HUES64 (cell line): ENCODE results near the gene POMT1.
"Not testable (repeated sequence)": the region's sequence is repeated elsewhere in the genome, so short reads cannot be mapped to it uniquely, and the experiment has no call there.

Source experiments
- H3K27ac ChIP-seq: 2 replicates; pipeline ENCODE4 v1.7.0; 2013; ENCODE audit warnings: low read depth, low read length, inconsistent platforms
- H3K27me3 ChIP-seq: 2 replicates; pipeline ENCODE4 v1.6.1; 2013; ENCODE audit warnings: mild to moderate bottlenecking, low read length; ENCODE audit not compliant: insufficient read depth
- H3K36me3 ChIP-seq: 2 replicates; pipeline ENCODE4 v1.6.1; 2013; ENCODE audit warnings: mild to moderate bottlenecking, low read length; ENCODE audit not compliant: insufficient read depth
- H3K4me1 ChIP-seq: 2 replicates; pipeline ENCODE4 v1.6.1; 2013; ENCODE audit warnings: mild to moderate bottlenecking, low read length, moderate library complexity; ENCODE audit not compliant: insufficient read depth
- H3K4me3 ChIP-seq: 2 replicates; pipeline ENCODE4 v1.5.1; 2013; ENCODE audit warnings: mild to moderate bottlenecking, low read length, moderate library complexity
- H3K9ac ChIP-seq: 2 replicates; pipeline ENCODE4 v1.6.1; 2013; ENCODE audit warnings: mild to moderate bottlenecking, low read depth, low read length
- H3K9me3 ChIP-seq: 2 replicates; pipeline ENCODE4 v1.6.1; 2013; ENCODE audit warnings: low read depth, low read length; ENCODE audit not compliant: insufficient read depth
- WGBS: fragments of 150-250, 120-280 bp; methylation state at CpG from one replicate; pipeline ENCODE4 v1.1.7; 2013; ENCODE audit warnings: missing lambda C conversion rate; 5-methylcytosine and 5-hydroxymethylcytosine counted together

The POMT1 gene

DNA sequence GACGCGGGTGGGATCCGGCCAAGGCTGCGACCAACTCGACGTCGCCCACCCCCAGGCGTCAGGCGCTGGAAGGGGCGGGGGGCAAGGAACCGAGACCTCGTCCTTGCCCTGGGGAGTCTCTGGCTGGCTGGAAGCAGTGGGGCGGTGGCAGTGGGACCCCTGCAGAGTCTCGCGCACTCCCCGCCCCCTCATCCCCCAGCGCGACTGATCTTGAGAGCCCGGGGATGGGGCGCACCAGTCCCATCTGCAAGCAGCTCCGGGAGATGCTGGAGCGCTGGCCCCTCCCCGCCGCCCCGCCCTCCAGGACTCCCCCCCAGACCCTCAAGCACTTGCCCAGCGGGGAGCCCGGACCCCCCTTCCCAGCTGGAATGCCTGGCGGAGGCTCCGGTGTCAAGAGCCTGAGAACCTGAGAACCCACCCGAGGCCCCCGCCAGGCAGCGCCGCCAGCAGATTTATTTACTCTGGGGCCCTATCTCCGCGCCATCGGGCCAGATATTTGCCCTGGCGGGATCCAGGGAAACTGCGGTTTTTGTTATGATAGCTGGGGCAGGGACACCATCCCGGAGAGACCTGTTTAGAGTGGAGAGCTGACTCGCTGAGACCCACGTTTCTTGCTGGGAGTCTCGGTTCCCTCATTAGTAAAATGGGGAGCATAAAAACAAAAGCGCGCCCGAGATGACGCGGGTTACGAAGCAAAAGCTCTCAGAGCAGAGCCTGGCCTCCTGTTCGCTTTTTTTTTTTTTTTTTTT is 43.8 kb downstream of the POMT1 start:
- Histone ChIP-seq H3K36me3 (no peaks in the 10 kb centered on the region), H3K9ac (0 out of 2 replicates have a peak overlapping the region, but pooled peaks have one; percentile 31), H3K4me1 (no peaks in the 10 kb centered on the region), H3K27ac (no peak overlapping the region), H3K9me3 (peaks cover 15% of the 10 kb centered on the region), H3K27me3 (peaks cover 35% of the 10 kb centered on the region), H3K4me3 (peak overlapping the region; percentile 48)
- 17% methylated on average over 48 of the region's 49 CpGs for WGBS

DNA sequence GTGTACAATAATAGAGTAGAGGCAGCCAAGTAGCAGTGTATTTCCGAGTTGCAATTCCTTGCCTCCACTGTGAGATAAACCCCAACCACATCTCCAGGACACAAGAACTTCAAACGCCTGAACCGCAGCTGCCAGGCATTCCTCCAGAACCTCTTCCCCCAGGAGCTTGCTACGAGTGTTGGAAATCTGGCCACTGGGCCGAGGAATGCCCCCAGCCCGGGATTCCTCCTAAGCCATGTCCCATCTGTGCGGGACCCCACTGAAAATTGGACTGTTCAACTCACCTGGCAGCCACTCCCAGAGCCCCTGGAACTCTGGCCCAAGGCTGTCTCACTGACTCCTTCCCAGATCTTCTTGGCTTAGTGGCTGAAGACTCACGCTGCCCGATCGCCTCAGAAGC is 46.5 kb downstream of the POMT1 start:
- H3K4me3 ChIP-seq, H3K27ac ChIP-seq, H3K9ac ChIP-seq, H3K4me1 ChIP-seq, H3K9me3 ChIP-seq, H3K36me3 ChIP-seq: not testable (repeated sequence)
- WGBS, result 92% methylated on average over 10 of the region's 10 CpGs
- peaks cover 48% of the 10 kb centered on the region for H3K27me3 ChIP-seq

DNA sequence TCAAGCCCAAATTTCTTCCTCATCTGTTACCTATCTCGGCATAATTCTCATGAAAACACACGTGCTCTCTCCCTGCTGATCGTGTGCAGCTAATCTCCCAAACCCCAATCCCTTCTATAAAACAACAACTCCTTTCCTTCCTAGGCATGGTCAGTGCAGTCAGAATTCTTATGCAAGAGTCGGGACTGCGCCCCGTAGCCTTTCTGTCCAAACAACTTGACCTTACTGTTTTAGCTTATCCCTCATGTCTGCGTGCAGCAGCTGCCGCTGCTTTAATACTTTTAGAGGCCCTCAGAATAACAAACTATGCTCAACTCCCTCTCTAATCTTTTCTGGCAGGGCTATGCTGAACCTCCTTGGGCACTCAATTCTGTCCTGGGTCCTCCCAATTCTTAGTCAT is 47.7 kb downstream of the POMT1 start:
- H3K4me1 ChIP-seq, H3K9me3 ChIP-seq, H3K4me3 ChIP-seq, H3K27ac ChIP-seq, H3K9ac ChIP-seq, H3K36me3 ChIP-seq: not testable (repeated sequence)
- peaks cover 49% of the 10 kb centered on the region for H3K27me3 ChIP-seq
- 95% methylated on average over 8 of the region's 8 CpGs for WGBS

DNA sequence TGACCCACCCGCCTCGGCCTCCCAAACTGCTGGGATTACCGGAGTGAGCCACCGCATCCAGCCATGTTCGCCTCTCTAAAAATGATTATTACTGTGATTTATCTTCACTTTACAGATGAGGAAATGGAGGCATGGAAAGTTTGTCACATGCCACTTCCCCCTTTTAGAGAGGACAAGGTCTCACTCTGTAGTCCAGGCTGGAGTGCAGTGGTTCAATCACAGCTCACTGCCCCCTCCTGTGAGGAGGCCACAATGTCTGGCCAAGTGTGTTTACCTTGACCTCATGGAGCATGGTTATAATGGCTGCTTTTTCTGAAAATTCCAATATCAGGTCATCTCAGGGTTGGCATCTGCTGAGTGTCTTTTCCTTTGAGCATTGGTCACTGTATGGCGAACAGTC is 49.3 kb downstream of the POMT1 start:
- H3K9me3 ChIP-seq, result no peaks in the 10 kb centered on the region
- H3K27me3 ChIP-seq, result peaks cover 42% of the 10 kb centered on the region
- H3K4me3 ChIP-seq, result no peak overlapping the region
- no peaks in the 10 kb centered on the region for H3K36me3 ChIP-seq
- H3K27ac ChIP-seq, result no peak overlapping the region
- WGBS, result 84% methylated on average over 6 of the region's 6 CpGs
- H3K4me1 ChIP-seq, result no peaks in the 10 kb centered on the region
- no peak overlapping the region for H3K9ac ChIP-seq

DNA sequence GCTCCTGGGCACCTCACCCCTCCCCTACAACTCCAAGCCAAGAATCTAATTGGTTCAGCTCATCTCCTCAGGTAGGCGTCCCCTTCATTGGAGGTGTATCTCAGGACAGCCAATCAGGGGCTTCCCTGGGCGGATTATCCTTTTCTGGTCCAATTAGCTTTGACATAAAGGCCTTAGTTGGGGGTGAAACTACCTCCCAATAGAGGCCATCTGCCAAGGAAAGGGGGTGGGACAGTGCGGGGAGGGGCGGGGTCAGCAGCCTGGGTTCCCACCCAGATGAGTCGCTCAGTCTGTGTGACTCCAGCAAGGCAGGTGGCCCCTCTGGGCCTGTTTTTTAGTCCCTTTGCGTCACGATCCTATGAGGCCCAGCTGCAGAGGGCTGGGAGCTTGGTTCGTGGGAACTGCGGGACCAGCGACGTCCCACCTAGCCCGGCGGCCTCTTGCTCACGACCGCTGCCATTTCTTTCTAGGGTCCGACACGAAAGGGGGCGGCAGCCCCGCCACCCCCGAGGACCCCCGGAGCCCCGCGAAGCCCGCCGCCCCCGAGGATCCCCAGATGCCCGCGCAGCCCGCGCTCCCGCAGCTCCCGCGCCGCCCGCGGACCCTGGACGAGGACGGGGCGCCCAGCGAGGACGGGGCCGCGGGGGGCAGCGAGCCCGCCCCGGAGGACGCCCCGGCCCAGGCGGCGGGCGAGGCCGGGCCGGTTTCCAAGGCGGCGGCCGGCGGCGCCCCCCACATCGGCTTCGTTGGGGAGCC is 51.5 kb downstream of the POMT1 start:
- H3K27me3 ChIP-seq, result peaks cover 35% of the 10 kb centered on the region
- H3K27ac ChIP-seq, result no peak overlapping the region
- WGBS, result 17% methylated on average over 60 of the region's 60 CpGs
- no peaks in the 10 kb centered on the region for H3K9me3 ChIP-seq
- peak overlapping the region; percentile 50 for H3K4me3 ChIP-seq
- no peak overlapping the region for H3K9ac ChIP-seq
- no peaks in the 10 kb centered on the region for H3K4me1 ChIP-seq
- no peaks in the 10 kb centered on the region for H3K36me3 ChIP-seq

DNA sequence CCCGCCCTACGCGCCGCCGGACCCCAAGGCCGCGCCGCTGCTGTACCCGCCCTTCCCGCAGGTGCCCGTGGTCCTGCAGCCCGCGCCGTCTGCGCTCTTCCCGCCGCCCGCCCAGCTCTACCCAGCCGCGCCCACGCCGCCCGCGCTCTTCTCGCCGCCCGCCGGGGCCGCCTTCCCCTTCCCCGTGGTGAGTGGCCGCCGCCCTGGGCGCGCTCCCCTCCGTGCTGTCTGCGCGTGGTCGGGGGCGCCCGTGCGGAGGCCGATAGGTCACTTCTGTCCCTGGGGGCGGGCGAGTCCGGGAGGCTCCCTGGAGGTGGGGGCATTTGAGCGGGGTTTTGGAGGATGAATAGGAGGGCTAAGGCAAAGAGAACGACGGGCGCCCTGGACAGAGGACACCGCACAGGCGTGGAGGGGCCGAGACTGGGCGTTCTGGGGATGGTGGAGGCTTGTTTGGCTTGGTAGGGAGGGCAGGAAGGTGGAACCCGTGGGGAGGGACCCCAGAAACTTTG is 52.2 kb downstream of the POMT1 start:
- 8% methylated on average over 54 of the region's 54 CpGs for WGBS
- no peaks in the 10 kb centered on the region for H3K9me3 ChIP-seq

DNA sequence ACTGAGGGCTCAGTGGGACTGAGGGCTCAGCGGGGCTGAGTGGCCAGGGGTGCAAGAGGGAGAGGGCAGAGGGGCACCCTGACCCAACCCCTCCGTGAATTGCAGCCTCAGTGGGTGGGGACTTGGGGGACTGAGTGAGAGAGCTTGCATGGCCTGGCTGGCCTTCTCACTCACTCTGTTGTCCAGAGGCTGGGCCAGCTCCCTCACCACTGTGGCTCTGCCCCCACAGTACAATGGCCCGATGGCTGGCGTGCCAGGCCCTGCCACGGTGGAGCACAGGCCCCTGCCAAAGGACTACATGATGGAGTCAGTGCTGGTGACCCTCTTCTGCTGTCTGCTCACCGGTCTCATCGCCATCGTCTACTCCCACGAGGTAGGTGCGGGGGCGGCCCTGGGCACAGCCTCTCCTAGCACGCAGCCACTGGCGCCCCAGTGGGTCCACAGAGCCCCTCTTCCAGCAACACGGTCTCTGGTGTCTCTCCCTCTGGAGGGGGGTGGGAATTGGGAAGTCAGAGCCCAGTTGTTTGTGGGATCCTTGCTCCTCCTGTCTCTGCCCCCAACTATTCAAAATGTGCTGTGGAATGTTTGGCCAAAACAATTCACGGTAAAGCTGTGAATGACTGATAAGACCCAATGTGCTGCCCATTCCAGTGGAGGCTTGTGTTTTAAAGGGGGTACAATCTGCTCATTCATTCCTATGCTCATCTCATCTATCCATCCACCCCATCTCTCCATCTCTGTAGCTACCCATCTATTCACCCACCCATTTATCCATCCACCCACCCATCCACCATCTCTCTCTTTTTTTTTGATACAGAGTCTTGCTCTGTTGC is 53.3 kb downstream of the POMT1 start:
- Histone ChIP-seq H3K9ac (no peak overlapping the region), H3K27ac (no peak overlapping the region), H3K9me3 (peaks cover 5% of the 10 kb centered on the region; the same call in 1 of the 2 replicates), H3K36me3 (no peaks in the 10 kb centered on the region), H3K4me3 (no peak overlapping the region), H3K27me3 (peaks cover 35% of the 10 kb centered on the region), H3K4me1 (no peaks in the 10 kb centered on the region)
- WGBS, result 95% methylated on average over 15 of the region's 15 CpGs

More for the DNA sequence above, 52.2 kb downstream of the POMT1 start:
- Histone ChIP-seq H3K4me3 (peak overlapping the region; percentile 50), H3K27ac (no peak overlapping the region), H3K36me3 (no peaks in the 10 kb centered on the region), H3K9ac (peak overlapping the region; percentile 26; the same call in 1 of the 2 replicates), H3K4me1 (no peaks in the 10 kb centered on the region), H3K27me3 (peaks cover 35% of the 10 kb centered on the region)

DNA sequence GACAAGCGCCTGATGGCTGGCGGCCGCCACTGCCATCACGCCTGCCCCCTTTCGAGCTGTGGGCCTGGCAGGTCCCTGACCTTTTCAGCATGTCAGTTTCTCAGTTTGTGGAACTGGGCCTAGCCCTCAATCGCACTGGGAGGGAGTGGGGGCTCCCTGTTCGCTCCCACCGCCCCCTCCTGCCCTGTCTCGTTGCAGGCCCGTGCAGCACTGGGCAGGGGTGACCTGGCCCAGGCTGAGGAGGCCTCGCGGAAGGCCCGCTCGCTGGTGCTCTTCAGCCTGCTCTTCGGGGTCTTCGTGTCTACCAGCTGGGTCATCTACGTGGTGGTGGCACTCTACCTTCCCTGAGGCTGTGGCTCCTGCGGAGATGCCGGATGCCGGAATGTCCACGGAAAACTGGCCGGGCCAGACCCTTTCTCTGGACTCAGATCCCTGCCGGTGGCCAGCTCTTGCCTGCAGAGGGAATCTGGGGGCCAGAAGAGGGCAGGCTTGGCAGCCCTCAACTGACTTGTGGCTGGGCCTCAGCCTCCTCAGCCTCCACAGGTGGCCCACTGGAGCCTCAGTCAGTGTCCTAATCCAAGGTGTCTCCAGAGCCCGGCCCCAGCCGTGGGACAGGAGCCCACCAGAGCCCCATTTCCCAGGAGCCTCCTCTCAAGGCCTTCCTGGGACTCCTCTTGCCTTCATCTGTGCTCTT is 55.3 kb downstream of the POMT1 start:
- Histone ChIP-seq H3K36me3 (no peaks in the 10 kb centered on the region), H3K27ac (no peak overlapping the region), H3K9me3 (peaks cover 12% of the 10 kb centered on the region; the same call in 1 of the 2 replicates), H3K27me3 (peaks cover 34% of the 10 kb centered on the region), H3K9ac (no peak overlapping the region), H3K4me3 (no peak overlapping the region), H3K4me1 (0 out of 2 replicates have a peak, but pooled peaks cover 5% of the 10 kb centered on the region)
- whole genome bisulfite sequencing, result 94% methylated on average over 25 of the region's 25 CpGs

DNA sequence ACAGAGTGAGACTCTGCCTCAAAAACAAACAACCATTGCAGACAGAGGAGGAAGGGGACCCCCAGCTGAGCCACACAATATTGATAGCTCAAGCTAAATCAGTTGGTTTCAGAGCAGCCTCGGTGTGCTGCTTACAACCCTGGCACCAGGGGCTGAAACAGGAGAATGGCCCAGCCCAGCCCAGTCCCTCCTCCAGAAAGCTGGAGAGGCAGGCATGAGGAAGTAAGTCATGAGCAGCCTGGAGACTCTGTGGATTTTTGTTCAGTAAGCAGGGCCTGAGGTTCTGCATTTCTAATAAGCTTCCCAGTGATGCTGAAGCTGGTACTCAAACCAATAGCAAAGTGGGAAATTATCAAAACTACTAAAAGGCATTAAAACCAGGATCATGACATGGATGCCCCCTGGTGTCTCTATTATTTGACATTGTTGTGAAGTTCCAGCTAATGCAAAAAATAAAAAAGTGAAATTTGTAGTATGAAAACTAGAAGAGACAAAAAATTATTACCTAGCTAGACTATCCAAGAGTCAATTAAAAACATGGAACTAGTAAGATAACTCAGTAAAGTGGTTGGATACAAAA is 56.8 kb downstream of the POMT1 start:
- no peak overlapping the region for H3K9ac ChIP-seq
- peaks cover 19% of the 10 kb centered on the region for H3K27me3 ChIP-seq
- H3K27ac ChIP-seq, result no peak overlapping the region
- H3K4me3 ChIP-seq, result no peak overlapping the region
- 0 out of 2 replicates have a peak, but pooled peaks cover 5% of the 10 kb centered on the region for H3K4me1 ChIP-seq
- WGBS, result 70% methylated on average over 1 of the region's 1 CpG
- H3K36me3 ChIP-seq, result no peaks in the 10 kb centered on the region
- peaks cover 12% of the 10 kb centered on the region; the same call in 1 of the 2 replicates for H3K9me3 ChIP-seq
